GM12878 (cell line): ENCODE data around the gene PRR16. TPM values are rescaled to one million over a fixed set of nuclear protein-coding genes. Genes with fewer than 3 reads are reported as not detected.

Experiments used
- ATAC-seq: fragments of 200-7000 bp; cut with Tn5 transposase; 3 replicates; pipeline ENCODE4 v1.9.1; 2020; ENCODE audit warnings: mild to moderate bottlenecking, moderate library complexity
- BruUV-seq: library from RNA; stranded (reverse); fragments of 400-500 nt; replicated peaks from 2 replicates; lab custom pipeline; 2021; lab: Mats Ljungman, UMichigan
- CTCF ChIA-PET: fragments of 300-600 bp; sonication (Branson Sonifier 250); formaldehyde crosslinking; extraction: SDS; loops from one replicate; lab custom pipeline; 2021; ENCODE audit warnings: inconsistent platforms; lab: Yijun Ruan, JAX
- POLR2A ChIA-PET: fragments of 350-600 bp; formaldehyde crosslinking; extraction: SDS; loops from one replicate; lab custom pipeline; 2021; ENCODE audit warnings: inconsistent platforms; lab: Charles Lee
- RAD21 ChIA-PET: fragments of 300-600 bp; sonication (Branson Sonifier 250); formaldehyde crosslinking; loops from one replicate; lab custom pipeline; 2023; ENCODE audit warnings: antibody characterized with exemption; ENCODE audit not compliant: unreplicated experiment; lab: Charles Lee
- SMC1A ChIA-PET: fragments of 300-600 bp; sonication (Branson Sonifier 250); formaldehyde crosslinking; loops from one replicate; lab custom pipeline; 2023; ENCODE audit not compliant: unreplicated experiment, uncharacterized antibody; lab: Charles Lee
- DNase-seq: peaks from one replicate; pipeline ENCODE4 v3.0.0-alpha.2; 2011; ENCODE audit warnings: low read depth, low spot score
- FAIRE-seq: peaks from 3 replicates; lab custom pipeline; 2011; peaks lifted over from hg19 to GRCh38; lab: Jason Lieb, UNC
- H2AFZ ChIP-seq: 2 replicates; pipeline ENCODE4 v1.6.0; 2011; ENCODE audit warnings: low read depth, low read length, control low read depth; ENCODE audit not compliant: control insufficient read depth
- H3K27ac ChIP-seq: 2 replicates; pipeline ENCODE4 v1.5.1; 2011; ENCODE audit warnings: control low read depth; ENCODE audit not compliant: control insufficient read depth, insufficient read depth
- H3K27me3 ChIP-seq, 2 experiments: replicated peaks in 1 of 2; 2 replicates each; pipeline versions ENCODE4 v1.6.0 to v1.6.1; 2011; ENCODE audit warnings: low read length in 1 of 2; ENCODE audit not compliant: control insufficient read depth in 2 of 2, insufficient read depth in 2 of 2
- H3K36me3 ChIP-seq, 2 experiments: 2 replicates each; pipeline ENCODE4 v1.5.1; 2011; ENCODE audit warnings: low read length in 1 of 2; ENCODE audit not compliant: control insufficient read depth in 2 of 2, insufficient read depth in 2 of 2
- H3K4me1 ChIP-seq: 2 replicates; pipeline ENCODE4 v1.6.1; 2011; ENCODE audit warnings: mild to moderate bottlenecking, low read length, moderate library complexity, mixed read lengths; ENCODE audit not compliant: control insufficient read depth, insufficient read depth
- H3K4me2 ChIP-seq: 2 replicates; pipeline ENCODE4 v1.6.0; 2011; ENCODE audit warnings: control low read depth; ENCODE audit not compliant: control insufficient read depth, insufficient read depth
- H3K4me3 ChIP-seq: fragments of 200-600 bp; sonication (generic); 2 replicates; pipeline ENCODE4 v1.5.1; 2016
- H3K79me2 ChIP-seq: 2 replicates; pipeline ENCODE4 v1.6.0; 2011; ENCODE audit warnings: low read length; ENCODE audit not compliant: control insufficient read depth, insufficient read depth
- H3K9ac ChIP-seq: 2 replicates; pipeline ENCODE4 v1.8.0; 2011; ENCODE audit warnings: low read length, control low read depth, mixed read lengths; ENCODE audit not compliant: control insufficient read depth, insufficient read depth
- H3K9me3 ChIP-seq: replicated peaks from 3 replicates; pipeline ENCODE4 v1.5.1; 2011; ENCODE audit warnings: mild to moderate bottlenecking, low read length; ENCODE audit not compliant: control insufficient read depth, insufficient read depth
- H4K20me1 ChIP-seq: 2 replicates; pipeline ENCODE4 v1.6.0; 2011; ENCODE audit not compliant: control insufficient read depth, insufficient read depth
- CBX3 ChIP-seq: fragments of 200-600 bp; sonication (generic); IDR thresholded peaks from 2 replicates; pipeline ENCODE4 v1.6.1; 2016; ENCODE audit warnings: low read depth, borderline replicate concordance
- DPF2 ChIP-seq: fragments of 450-650 bp; IDR thresholded peaks from 2 replicates; pipeline ENCODE4 v1.6.1; 2017; ENCODE audit warnings: mild to moderate bottlenecking
- EED ChIP-seq: sonication (generic); IDR thresholded peaks from 2 replicates; pipeline ENCODE4 v1.6.1; 2016; ENCODE audit warnings: antibody characterized with exemption, low read depth
- ESRRA ChIP-seq: IDR thresholded peaks from 2 replicates; pipeline ENCODE4 v1.6.1; 2012; ENCODE audit warnings: mild to moderate bottlenecking, low read length, improper control_type of control experiment
- GATAD2B ChIP-seq: fragments of 450-650 bp; conservative IDR thresholded peaks from 2 replicates; pipeline ENCODE4 v1.6.1; 2017; ENCODE audit warnings: low read depth, mild to moderate bottlenecking, moderate library complexity
- IRF5 ChIP-seq: fragments of 450-650 bp; IDR thresholded peaks from 2 replicates; pipeline ENCODE4 v1.6.1; 2017; ENCODE audit warnings: borderline replicate concordance
- NFYB ChIP-seq: IDR thresholded peaks from 2 replicates; pipeline ENCODE4 v1.6.1; 2011; ENCODE audit warnings: low read depth, mild to moderate bottlenecking, low read length, improper control_type of control experiment, moderate library complexity; ENCODE audit not compliant: insufficient read depth
- NRF1 ChIP-seq: conservative IDR thresholded peaks from 2 replicates; pipeline ENCODE4 v1.6.1; 2011; ENCODE audit warnings: mild to moderate bottlenecking, low read depth, low read length, improper control_type of control experiment
- PML ChIP-seq: IDR thresholded peaks from 2 replicates; pipeline ENCODE4 v1.6.1; 2012; ENCODE audit warnings: low read length, inconsistent platforms
- SIN3A ChIP-seq: IDR thresholded peaks from 2 replicates; pipeline ENCODE4 v1.6.1; 2012; ENCODE audit warnings: low read depth, low read length, improper control_type of control experiment
- SREBF1 ChIP-seq: IDR thresholded peaks from 2 replicates; pipeline ENCODE4 v1.6.1; 2012; ENCODE audit warnings: mild to moderate bottlenecking, low read length
- TAF1 ChIP-seq: IDR thresholded peaks from 2 replicates; pipeline ENCODE4 v1.6.1; 2011; ENCODE audit warnings: mild to moderate bottlenecking, low read depth, low read length, borderline replicate concordance
- TBL1XR1 ChIP-seq: IDR thresholded peaks from 2 replicates; pipeline ENCODE4 v1.6.1; 2012; ENCODE audit warnings: low read depth, low read length, improper control_type of control experiment
- ZNF24 ChIP-seq: fragments of 450-650 bp; IDR thresholded peaks from 2 replicates; pipeline ENCODE4 v1.6.1; 2017; ENCODE audit warnings: antibody characterized with exemption, mild to moderate bottlenecking
- ZNF592 ChIP-seq: fragments of 450-650 bp; IDR thresholded peaks from 2 replicates; pipeline ENCODE4 v1.6.1; 2017; ENCODE audit warnings: mild to moderate bottlenecking, moderate library complexity
- WGBS: methylation state at CpG from one replicate; pipeline ENCODE4 v1.1.6; 2016; ENCODE audit warnings: low lambda C conversion rate; ENCODE audit not compliant: insufficient replicate concordance, insufficient coverage; ENCODE audit errors: missing lambda C conversion rate; 5-methylcytosine and 5-hydroxymethylcytosine counted together
- in situ Hi-C: fragments of 300-500 bp; cut with MboI; formaldehyde crosslinking; loops from 9 replicates; pipeline ENCODE4 v1.14.3; 2018; ENCODE audit warnings: mixed read lengths
- intact Hi-C: fragments of 100-400 bp; cut with micrococcal nuclease; formaldehyde crosslinking; loops from one replicate; pipeline ENCODE4 v1.14.2; 2022; ENCODE audit not compliant: unreplicated experiment
- polyA plus RNA-seq, 11 experiments: library from polyadenylated mRNA; depleted of rRNA in 4 of 11; unstranded in 6 of 11; stranded (reverse) in 5 of 11; fragments of >200 nt; fragmentation: Nextera tagmentation in 4 of 11; fragmentation: Illumina TruSeq in 1 of 11; extraction: Ambion mirVana in 4 of 11; extraction: Trizol in 1 of 11; gene quantifications; 1 replicate in 1 of 11; 2 replicates in 10 of 11; pipeline versions ENCODE4 v1.2.1 to v1.2.3, GENCODE V29; 2011 to 2016; ENCODE audit warnings: inconsistent platforms in 2 of 11, missing spikeins in 2 of 11, low read depth in 1 of 11
- total RNA-seq, 4 experiments: library from RNA; depleted of rRNA in 3 of 4; stranded (reverse); fragments of >200 nt in 3 of 4; fragmentation: Illumina TruSeq in 1 of 4; extraction: Trizol in 1 of 4; gene quantifications; 2 replicates each; pipeline versions ENCODE4 v1.2.1 to v1.2.3, GENCODE V29; 2013 to 2021
- TF ChIP-seq, protein P1 (sequence below): fragments of 150-350 bp; IDR thresholded peaks from 2 replicates; pipeline ENCODE4 v1.6.1; 2016; ENCODE audit warnings: low read depth, low read length

The PRR16 gene
- total and polyA plus RNA-seq, 10 of the 15 experiments (the other 5 are each of a cell fraction or from before 2014, with no cell fraction given), result not detected

DNA sequence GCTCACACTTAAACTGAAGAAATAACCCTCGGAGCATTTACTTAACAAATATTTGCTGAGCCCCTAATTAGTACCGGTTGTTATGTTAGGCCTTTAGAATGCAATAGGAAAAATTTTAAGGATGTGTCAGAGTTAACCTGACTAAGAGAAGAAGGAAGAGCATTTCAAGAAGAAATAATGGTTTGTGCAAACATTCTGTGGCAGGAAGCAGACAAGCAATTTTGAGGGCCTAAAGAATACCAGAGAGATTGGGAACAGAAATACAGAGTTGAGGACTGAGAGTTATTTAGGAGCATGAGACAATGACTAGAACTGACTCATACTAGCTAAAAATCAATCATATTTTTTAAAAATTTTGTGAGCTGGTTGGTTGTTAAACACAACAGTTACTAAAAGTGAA is 218.8 kb downstream of the PRR16 start:
- Histone ChIP-seq H3K27me3 (no peaks in the 10 kb centered on the region), H3K4me2 (no peak overlapping the region), H3K4me1 (no peaks in the 10 kb centered on the region), H3K4me3 (no peak overlapping the region), H3K9ac (no peak overlapping the region), H2AFZ (no peak overlapping the region), H4K20me1 (no peaks in the 10 kb centered on the region), H3K79me2 (no peaks in the 10 kb centered on the region), H3K27ac (no peak overlapping the region), H3K36me3 (no peaks in the 10 kb centered on the region), H3K9me3 (no peaks in the 10 kb centered on the region)
- SMC1A ChIA-PET, result no interaction called here
- DNase-seq (no peak), ATAC-seq (no peak; the same call in 2 of the 3 replicates), FAIRE-seq (no peak)
- CTCF ChIA-PET, result no interaction called here
- POLR2A ChIA-PET, result no interaction called here
- intact Hi-C loops (no loop called here), in situ Hi-C loops (no loop called here)
- BruUV-seq, result no TSS peak
- RAD21 ChIA-PET, result no interaction called here
- WGBS, result 64% methylated on average over 2 of the region's 2 CpGs
- TF ChIP-seq NRF1, result no peak
- TF ChIP-seq SREBF1, result no peak
- no peak for TF ChIP-seq ZNF592
- no peak for TF ChIP-seq CBX3
- TF ChIP-seq TBL1XR1, result no peak
- TF ChIP-seq NFYB, result no peak
- TF ChIP-seq TAF1, result no peak
- TF ChIP-seq, protein P1, sequence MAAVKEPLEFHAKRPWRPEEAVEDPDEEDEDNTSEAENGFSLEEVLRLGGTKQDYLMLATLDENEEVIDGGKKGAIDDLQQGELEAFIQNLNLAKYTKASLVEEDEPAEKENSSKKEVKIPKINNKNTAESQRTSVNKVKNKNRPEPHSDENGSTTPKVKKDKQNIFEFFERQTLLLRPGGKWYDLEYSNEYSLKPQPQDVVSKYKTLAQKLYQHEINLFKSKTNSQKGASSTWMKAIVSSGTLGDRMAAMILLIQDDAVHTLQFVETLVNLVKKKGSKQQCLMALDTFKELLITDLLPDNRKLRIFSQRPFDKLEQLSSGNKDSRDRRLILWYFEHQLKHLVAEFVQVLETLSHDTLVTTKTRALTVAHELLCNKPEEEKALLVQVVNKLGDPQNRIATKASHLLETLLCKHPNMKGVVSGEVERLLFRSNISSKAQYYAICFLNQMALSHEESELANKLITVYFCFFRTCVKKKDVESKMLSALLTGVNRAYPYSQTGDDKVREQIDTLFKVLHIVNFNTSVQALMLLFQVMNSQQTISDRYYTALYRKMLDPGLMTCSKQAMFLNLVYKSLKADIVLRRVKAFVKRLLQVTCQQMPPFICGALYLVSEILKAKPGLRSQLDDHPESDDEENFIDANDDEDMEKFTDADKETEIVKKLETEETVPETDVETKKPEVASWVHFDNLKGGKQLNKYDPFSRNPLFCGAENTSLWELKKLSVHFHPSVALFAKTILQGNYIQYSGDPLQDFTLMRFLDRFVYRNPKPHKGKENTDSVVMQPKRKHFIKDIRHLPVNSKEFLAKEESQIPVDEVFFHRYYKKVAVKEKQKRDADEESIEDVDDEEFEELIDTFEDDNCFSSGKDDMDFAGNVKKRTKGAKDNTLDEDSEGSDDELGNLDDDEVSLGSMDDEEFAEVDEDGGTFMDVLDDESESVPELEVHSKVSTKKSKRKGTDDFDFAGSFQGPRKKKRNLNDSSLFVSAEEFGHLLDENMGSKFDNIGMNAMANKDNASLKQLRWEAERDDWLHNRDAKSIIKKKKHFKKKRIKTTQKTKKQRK, result no peak
- no peak for TF ChIP-seq ZNF24
- TF ChIP-seq PML, result no peak
- TF ChIP-seq GATAD2B, result no peak
- TF ChIP-seq SIN3A, result no peak
- TF ChIP-seq ESRRA, result no peak
- no peak for TF ChIP-seq IRF5
- no peak for TF ChIP-seq DPF2
- TF ChIP-seq EED, result no peak
